Endothelial cell (in vitro differentiated cells): ENCODE results near the gene STARD5. TPM values are rescaled to one million over a fixed set of nuclear protein-coding genes. Genes with fewer than 3 reads are reported as not detected.

Source experiments
- DNase-seq: peaks from one replicate; pipeline ENCODE4 v3.0.0; 2021; ENCODE audit warnings: low spot score
- H3K27ac Mint-ChIP-seq: one replicate; pipeline ENCODE4 v1.8.0; 2021; ENCODE audit warnings: mixed read lengths, inconsistent platforms; ENCODE audit not compliant: unreplicated experiment
- H3K27me3 Mint-ChIP-seq: one replicate; pipeline ENCODE4 v1.8.0; 2021; ENCODE audit warnings: mild to moderate bottlenecking, moderate library complexity, mixed read lengths, inconsistent platforms; ENCODE audit not compliant: unreplicated experiment
- H3K36me3 Mint-ChIP-seq: one replicate; pipeline ENCODE4 v1.8.0; 2021; ENCODE audit warnings: mild to moderate bottlenecking, low read depth, mixed read lengths, inconsistent platforms; ENCODE audit not compliant: unreplicated experiment
- H3K4me1 Mint-ChIP-seq: one replicate; pipeline ENCODE4 v1.8.0; 2021; ENCODE audit warnings: mild to moderate bottlenecking, mixed read lengths, inconsistent platforms; ENCODE audit not compliant: unreplicated experiment
- H3K4me3 Mint-ChIP-seq: one replicate; pipeline ENCODE4 v1.8.0; 2021; ENCODE audit warnings: mild to moderate bottlenecking, mixed read lengths, inconsistent platforms; ENCODE audit not compliant: unreplicated experiment
- H3K9me3 Mint-ChIP-seq: one replicate; pipeline ENCODE4 v1.8.0; 2021; ENCODE audit warnings: mixed read lengths, inconsistent platforms; ENCODE audit not compliant: unreplicated experiment
- total RNA-seq: library from RNA; stranded (reverse); fragmentation: NEBNext Ultra II Directional; extraction: Animal tissue kit (Norgen Biotek cat#: 25700); gene quantifications from one replicate; pipeline ENCODE4 v1.2.1, GENCODE V29; 2021; ENCODE audit not compliant: unreplicated experiment
- TF ChIP-seq, protein P1 (sequence below): fragments of 200-600 bp; sonication (generic); IDR thresholded peaks from one replicate; pipeline ENCODE4 v1.5.0; 2021; ENCODE audit warnings: antibody characterized with exemption; ENCODE audit not compliant: unreplicated experiment

STARD5 gene
- total RNA-seq, 1 donor from 2014 or later = 7.3 TPM

DNA sequence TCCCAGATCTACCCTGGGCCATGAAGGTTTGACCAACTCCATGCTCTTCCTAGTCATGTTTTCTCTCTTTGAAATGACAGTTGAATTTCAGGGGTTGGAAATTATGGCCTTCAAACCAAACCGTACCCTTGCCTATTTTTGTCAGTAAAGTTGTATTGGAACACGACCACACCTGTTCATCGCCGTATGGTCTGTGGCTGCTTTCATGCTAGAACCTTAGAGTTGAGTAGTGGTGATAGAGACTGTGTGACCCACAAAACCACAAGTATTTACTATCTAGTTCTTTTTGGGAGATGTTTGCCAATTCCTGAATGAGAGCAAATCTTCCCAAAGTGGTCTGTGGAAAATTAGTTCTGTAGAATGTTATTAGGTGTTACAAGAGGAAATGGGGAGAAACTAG, 24.0 kb upstream of the STARD5 start:
- H3K4me3 Mint-ChIP-seq = no peak overlapping the region
- H3K27ac Mint-ChIP-seq = no peak overlapping the region
- TF ChIP-seq, protein P1, sequence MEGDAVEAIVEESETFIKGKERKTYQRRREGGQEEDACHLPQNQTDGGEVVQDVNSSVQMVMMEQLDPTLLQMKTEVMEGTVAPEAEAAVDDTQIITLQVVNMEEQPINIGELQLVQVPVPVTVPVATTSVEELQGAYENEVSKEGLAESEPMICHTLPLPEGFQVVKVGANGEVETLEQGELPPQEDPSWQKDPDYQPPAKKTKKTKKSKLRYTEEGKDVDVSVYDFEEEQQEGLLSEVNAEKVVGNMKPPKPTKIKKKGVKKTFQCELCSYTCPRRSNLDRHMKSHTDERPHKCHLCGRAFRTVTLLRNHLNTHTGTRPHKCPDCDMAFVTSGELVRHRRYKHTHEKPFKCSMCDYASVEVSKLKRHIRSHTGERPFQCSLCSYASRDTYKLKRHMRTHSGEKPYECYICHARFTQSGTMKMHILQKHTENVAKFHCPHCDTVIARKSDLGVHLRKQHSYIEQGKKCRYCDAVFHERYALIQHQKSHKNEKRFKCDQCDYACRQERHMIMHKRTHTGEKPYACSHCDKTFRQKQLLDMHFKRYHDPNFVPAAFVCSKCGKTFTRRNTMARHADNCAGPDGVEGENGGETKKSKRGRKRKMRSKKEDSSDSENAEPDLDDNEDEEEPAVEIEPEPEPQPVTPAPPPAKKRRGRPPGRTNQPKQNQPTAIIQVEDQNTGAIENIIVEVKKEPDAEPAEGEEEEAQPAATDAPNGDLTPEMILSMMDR = no peak
- no peaks in the 10 kb centered on the region for H3K36me3 Mint-ChIP-seq
- no peak for DNase-seq
- no peaks in the 10 kb centered on the region for H3K9me3 Mint-ChIP-seq
- H3K4me1 Mint-ChIP-seq = no peaks in the 10 kb centered on the region
- peaks cover 3% of the 10 kb centered on the region for H3K27me3 Mint-ChIP-seq

DNA sequence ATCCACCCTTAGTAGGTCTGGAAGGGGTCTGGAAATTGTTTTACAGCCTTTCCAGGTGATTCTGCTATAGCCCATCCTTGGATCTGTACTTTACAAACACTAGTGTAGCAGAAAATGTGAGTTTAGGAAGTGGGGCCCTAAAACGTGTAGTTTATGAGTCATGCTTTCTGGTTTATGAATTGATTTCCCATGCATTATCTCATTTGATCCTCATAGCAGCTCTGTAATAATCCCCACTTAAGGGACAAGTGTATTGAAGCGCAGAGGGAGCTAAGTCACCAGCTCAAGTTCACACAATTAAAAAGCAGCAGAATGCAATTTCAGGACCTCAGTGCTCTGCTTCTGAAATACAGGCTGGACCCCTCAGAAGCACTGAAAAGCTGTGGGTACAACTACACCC, 22.7 kb upstream of the STARD5 start:
- Mint-ChIP-seq H3K4me1 (no peaks in the 10 kb centered on the region), H3K27ac (no peak overlapping the region), H3K27me3 (peaks cover 3% of the 10 kb centered on the region), H3K9me3 (no peaks in the 10 kb centered on the region), H3K36me3 (no peaks in the 10 kb centered on the region), H3K4me3 (no peak overlapping the region)
- TF ChIP-seq, protein P1 = no peak
- DNase-seq = no peak

DNA sequence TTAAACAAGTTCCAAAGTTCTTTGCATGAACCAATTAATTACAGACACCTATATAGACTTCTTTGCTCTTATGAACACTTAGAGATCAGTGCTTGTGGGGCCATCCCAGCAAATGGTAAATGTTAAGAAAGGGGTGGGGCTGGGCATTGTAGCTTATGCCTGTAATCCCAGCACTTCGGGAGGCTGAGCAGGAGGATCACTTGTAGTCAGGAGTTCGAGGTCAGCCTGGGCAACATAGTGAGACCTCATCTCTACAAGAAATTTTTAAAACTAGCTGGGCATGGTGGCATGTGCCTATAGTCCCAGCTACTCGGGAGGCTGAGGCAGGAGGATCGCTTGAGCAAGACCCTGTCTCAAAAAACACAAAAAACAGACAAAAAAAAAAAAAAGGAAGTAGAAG, 19.4 kb upstream of the STARD5 start:
- Mint-ChIP-seq H3K9me3 (no peaks in the 10 kb centered on the region), H3K27ac (no peak overlapping the region)

DNA sequence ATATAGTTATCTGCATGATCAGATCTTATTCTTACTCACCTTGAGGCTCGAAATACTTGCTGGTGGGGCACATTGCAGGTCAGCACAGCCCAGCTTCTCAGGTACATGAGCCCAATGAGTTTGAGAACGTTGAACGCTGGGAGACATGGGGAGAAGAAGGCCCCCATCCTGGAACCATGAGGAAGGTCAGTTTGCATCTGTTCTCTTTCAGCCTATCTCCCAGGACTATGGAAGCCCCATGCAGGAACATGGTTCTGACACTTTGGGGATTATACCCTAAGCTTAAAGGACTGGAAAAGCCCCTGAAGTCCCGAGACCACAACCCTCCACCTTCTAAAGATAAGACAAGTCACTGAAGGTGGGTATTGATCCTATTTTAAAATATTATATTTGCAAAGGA, 17.4 kb upstream of the STARD5 start:
- Mint-ChIP-seq H3K4me3 (no peak overlapping the region), H3K27ac (no peak overlapping the region), H3K27me3 (no peaks in the 10 kb centered on the region), H3K36me3 (no peaks in the 10 kb centered on the region), H3K4me1 (peaks cover 4% of the 10 kb centered on the region), H3K9me3 (no peaks in the 10 kb centered on the region)
- TF ChIP-seq, protein P1 = no peak
- DNase-seq = no peak

More for the DNA sequence above, 19.4 kb upstream of the STARD5 start:
- Mint-ChIP-seq H3K4me3 (no peak overlapping the region), H3K27me3 (peaks cover 3% of the 10 kb centered on the region), H3K4me1 (no peaks in the 10 kb centered on the region), H3K36me3 (no peaks in the 10 kb centered on the region)
- TF ChIP-seq, protein P1 = no peak
- no peak for DNase-seq

DNA sequence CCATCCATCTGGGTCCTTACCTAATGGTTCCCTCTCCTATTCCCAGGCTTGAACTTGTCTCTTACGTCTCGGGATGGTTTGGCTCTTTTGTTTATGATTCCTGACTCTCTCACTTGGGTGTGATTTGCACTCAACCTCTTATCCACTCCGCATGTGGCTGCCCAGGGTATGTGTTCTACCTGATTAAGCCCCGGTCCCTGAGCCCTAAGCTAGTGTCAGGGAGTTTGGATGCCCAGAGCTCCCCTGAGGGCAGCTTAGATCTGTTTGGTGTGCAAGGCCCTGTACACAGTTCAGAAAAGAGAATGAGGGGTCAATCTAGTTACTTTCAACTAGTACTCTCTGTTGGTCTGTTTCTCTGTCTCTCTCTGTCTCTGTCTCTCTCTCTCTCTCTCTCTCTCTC, 15.9 kb upstream of the STARD5 start:
- no peaks in the 10 kb centered on the region for H3K27me3 Mint-ChIP-seq
- TF ChIP-seq, protein P1 = no peak

More for the DNA sequence above, 15.9 kb upstream of the STARD5 start:
- Mint-ChIP-seq H3K4me1 (peaks cover 8% of the 10 kb centered on the region), H3K36me3 (no peaks in the 10 kb centered on the region), H3K4me3 (no peak overlapping the region), H3K9me3 (no peaks in the 10 kb centered on the region), H3K27ac (no peak overlapping the region)
- DNase-seq = no peak
